CD4-positive, alpha-beta memory T cell (primary cell): ENCODE results near the gene PDZK1IP1. TPM values are rescaled to one million over a fixed set of nuclear protein-coding genes. Genes with fewer than 3 reads are reported as not detected.

Experiments used
- CTCF ChIA-PET: fragments of 350-600 bp; sonication (Branson Sonifier 250); formaldehyde crosslinking; loops from one replicate; lab custom pipeline; 2021; ENCODE audit warnings: inconsistent platforms; ENCODE audit not compliant: partially characterized antibody; lab: Charles Lee
- POLR2A ChIA-PET: fragments of 350-600 bp; sonication (Branson Sonifier 250); formaldehyde crosslinking; loops from one replicate; lab custom pipeline; 2021; ENCODE audit not compliant: partially characterized antibody; lab: Charles Lee
- DNase-seq, 5 donors: peaks; one replicate each; pipeline versions ENCODE4 v3.0.0 to v3.0.0-alpha.2; 2020 to 2022; ENCODE audit warnings: mixed read lengths in 1 of 5
- H3K27ac ChIP-seq: one replicate; pipeline ENCODE4 v1.7.0; 2013; ENCODE audit warnings: low read depth, low read length
- H3K27me3 ChIP-seq: 2 replicates; pipeline ENCODE4 v1.7.0; 2013; ENCODE audit warnings: mild to moderate bottlenecking, low read length, moderate library complexity; ENCODE audit not compliant: insufficient read depth
- H3K36me3 ChIP-seq: 2 replicates; pipeline ENCODE4 v1.7.0; 2013; ENCODE audit warnings: mild to moderate bottlenecking, low read length, moderate library complexity; ENCODE audit not compliant: insufficient read depth
- H3K4me1 ChIP-seq: 2 replicates; pipeline ENCODE4 v1.7.0; 2013; ENCODE audit warnings: mild to moderate bottlenecking, low read length, moderate library complexity; ENCODE audit not compliant: insufficient read depth
- H3K4me3 ChIP-seq, 2 donors: one replicate each; pipeline ENCODE4 v1.7.0; 2013; ENCODE audit warnings: low read length in 2 of 2, mild to moderate bottlenecking in 1 of 2
- H3K9me3 ChIP-seq, 2 donors: one replicate each; pipeline ENCODE4 v1.7.0; 2013; ENCODE audit warnings: low read length in 2 of 2, control low read depth in 1 of 2; ENCODE audit not compliant: control insufficient read depth in 1 of 2
- H3K27ac Mint-ChIP-seq, 7 donors: one replicate each; pipeline ENCODE4 v1.8.0; 2020 to 2021; ENCODE audit warnings: mixed read lengths in 7 of 7, mild to moderate bottlenecking in 6 of 7, inconsistent platforms in 3 of 7, moderate library complexity in 3 of 7
- H3K27me3 Mint-ChIP-seq, 2 donors: one replicate each; pipeline ENCODE4 v1.8.0; 2020 to 2021; ENCODE audit warnings: mixed read lengths in 2 of 2
- H3K36me3 Mint-ChIP-seq, 2 donors: one replicate each; pipeline ENCODE4 v1.8.0; 2020 to 2021; ENCODE audit warnings: mixed read lengths in 2 of 2, inconsistent platforms in 1 of 2, mild to moderate bottlenecking in 1 of 2
- H3K4me1 Mint-ChIP-seq, 4 donors: one replicate each; pipeline ENCODE4 v1.8.0; 2020 to 2021; ENCODE audit warnings: mixed read lengths in 4 of 4, mild to moderate bottlenecking in 1 of 4
- H3K4me3 Mint-ChIP-seq, 8 donors: one replicate each; pipeline ENCODE4 v1.8.0; 2020 to 2021; ENCODE audit warnings: mixed read lengths in 8 of 8, mild to moderate bottlenecking in 7 of 8, moderate library complexity in 6 of 8, inconsistent platforms in 3 of 8
- H3K9me3 Mint-ChIP-seq, 8 donors: one replicate each; pipeline ENCODE4 v1.8.0; 2020 to 2021; ENCODE audit warnings: mixed read lengths in 8 of 8, mild to moderate bottlenecking in 5 of 8, inconsistent platforms in 3 of 8, moderate library complexity in 1 of 8
- intact Hi-C: fragments of 100-400 bp; cut with micrococcal nuclease; formaldehyde crosslinking; loops from one replicate; pipeline ENCODE4 v1.15.1; 2023
- polyA plus RNA-seq, 2 donors: library from polyadenylated mRNA; unstranded; fragments of 300-500 nt; fragmentation: Illumina TruSeq; gene quantifications; one replicate each; pipeline ENCODE4 v1.2.3, GENCODE V29; 2021
- total RNA-seq, 2 experiments: library from RNA; stranded (reverse); gene quantifications; one replicate each; pipeline ENCODE4 v1.2.3, GENCODE V29; 2021

The PDZK1IP1 gene
- total and polyA plus RNA-seq, 4 experiments from 2014 or later = not detected

DNA sequence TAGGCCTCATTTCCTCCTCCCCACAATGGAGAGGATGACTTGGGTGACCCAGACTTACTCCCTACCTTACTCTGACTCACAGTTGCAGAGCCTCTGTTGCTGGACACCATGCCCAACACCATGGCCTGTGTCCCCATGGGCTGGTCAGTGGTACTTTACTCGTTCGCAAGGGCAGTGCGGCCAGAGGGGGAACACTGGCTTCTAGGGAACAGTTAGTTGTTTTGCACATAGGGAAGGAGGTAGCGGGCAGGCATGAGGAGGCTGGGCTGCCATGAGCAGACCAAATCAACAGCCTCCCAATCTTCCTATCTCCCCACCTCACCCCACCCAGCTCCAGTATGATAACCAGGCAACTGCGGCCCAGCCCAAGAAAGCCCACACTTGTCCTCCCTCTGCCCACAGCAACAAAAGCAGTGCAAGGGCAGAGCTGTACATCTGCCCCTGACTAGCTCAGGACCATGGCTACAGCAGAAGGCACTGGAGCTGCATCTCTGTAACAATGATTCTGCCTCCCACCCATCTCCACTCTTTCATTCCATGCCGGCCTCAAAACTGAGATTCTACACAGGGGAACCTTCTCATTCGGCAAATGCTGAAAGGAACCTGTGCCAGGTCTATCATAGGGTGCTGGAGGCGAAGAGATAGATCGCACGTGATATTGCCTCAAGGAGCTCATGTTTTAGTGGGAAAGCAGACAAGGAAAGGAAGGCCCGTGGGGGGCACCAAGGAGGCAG, 23.6 kb upstream of the PDZK1IP1 start:
- no peak overlapping the region for H3K27ac ChIP-seq
- Mint-ChIP-seq H3K27me3 (peaks cover 4 to 5% of the 10 kb centered on the region in 2 donors), H3K36me3 (no peaks in the 10 kb centered on the region)

DNA sequence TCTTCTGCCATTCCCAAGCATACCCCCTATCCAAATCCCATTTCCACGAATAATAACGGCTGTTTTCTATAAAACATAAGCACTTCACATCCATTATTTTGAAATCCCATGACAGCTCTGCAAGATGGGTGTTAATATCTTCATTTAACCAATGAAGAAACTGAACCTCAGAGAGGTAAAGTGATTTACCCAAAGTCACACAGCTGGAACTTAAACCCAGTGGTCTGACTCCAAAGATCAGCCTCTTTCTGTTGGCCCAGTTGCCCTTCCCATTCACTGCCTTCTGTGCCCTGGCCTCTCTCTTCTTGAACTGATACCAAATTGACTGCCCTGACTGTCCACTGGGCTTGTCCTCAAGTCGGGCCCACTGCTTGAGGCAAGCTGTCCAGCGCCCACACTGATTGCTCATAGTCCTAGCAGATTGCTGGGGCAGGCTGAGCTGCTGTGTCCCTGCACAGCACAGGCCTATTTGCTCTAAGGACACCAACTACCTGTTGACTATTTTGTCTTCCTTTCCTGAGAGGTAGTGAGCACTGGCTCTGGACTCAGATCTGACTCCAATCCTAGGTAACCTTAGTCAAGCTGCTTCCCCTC, 22.9 kb upstream of the PDZK1IP1 start:
- Histone ChIP-seq H3K36me3 (no peaks in the 10 kb centered on the region), H3K27ac (no peak overlapping the region), H3K9me3 (no peaks in the 10 kb centered on the region), H3K27me3 (no peaks in the 10 kb centered on the region), H3K4me3 (no peak overlapping the region), H3K4me1 (no peaks in the 10 kb centered on the region)
- intact Hi-C loops = no loop called here
- no peak for DNase-seq
- CTCF ChIA-PET = interaction anchor here (0.6 to 2.1 kb wide), 3 partner anchors 18 to 50 kb away, joined by 3 to 5 read pairs (median 5); no protein-coding TSS in a partner anchor
- Mint-ChIP-seq H3K9me3 (no peaks in the 10 kb centered on the region), H3K36me3 (no peaks in the 10 kb centered on the region), H3K27me3 (peaks cover 4 to 7% of the 10 kb centered on the region in 2 donors), H3K27ac (no peak overlapping the region), H3K4me1 (no peaks in the 10 kb centered on the region), H3K4me3 (no peak overlapping the region)
- POLR2A ChIA-PET = no interaction called here

More for the DNA sequence above, 23.6 kb upstream of the PDZK1IP1 start:
- ChIA-PET POLR2A (no interaction called here), CTCF (interaction anchor here (0.6 to 2.1 kb wide), 2 partner anchors 19 to 21 kb away, joined by 3 to 5 read pairs; no protein-coding TSS in a partner anchor)
- no peaks in the 10 kb centered on the region for H3K4me1 Mint-ChIP-seq
- no peak overlapping the region for H3K4me3 Mint-ChIP-seq
- DNase-seq = no peak
- no peak overlapping the region for H3K4me3 ChIP-seq
- no peaks in the 10 kb centered on the region for H3K9me3 ChIP-seq
- H3K4me1 ChIP-seq = no peaks in the 10 kb centered on the region
- no peaks in the 10 kb centered on the region for H3K27me3 ChIP-seq
- intact Hi-C loops = no loop called here
- no peak overlapping the region for H3K27ac Mint-ChIP-seq
- H3K36me3 ChIP-seq = no peaks in the 10 kb centered on the region
- H3K9me3 Mint-ChIP-seq = no peaks in the 10 kb centered on the region

DNA sequence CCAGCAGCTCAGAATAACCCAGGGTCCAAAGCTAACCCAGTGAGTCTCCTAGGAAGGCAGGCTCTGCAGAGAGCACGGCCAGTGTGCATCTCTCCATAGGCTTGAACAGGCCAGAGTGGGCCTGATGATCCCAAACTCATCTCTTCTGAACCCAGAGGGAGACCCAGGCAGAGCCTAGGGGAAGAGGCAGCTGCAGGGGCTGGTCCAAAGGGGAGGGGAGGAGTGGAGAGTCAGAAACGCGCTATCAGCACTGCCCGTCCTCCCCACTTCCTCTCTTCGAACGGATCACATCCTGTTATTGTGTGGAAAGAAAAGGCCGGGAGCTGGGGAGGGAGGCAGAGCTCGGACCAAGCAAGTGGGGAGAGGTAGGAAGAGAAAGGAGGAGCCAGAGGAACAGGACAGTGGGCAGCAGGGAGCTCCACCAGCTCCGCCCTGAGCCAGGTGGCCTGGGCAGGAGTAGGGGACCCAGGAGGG, 22.0 kb upstream of the PDZK1IP1 start:
- Histone ChIP-seq H3K27me3 (no peaks in the 10 kb centered on the region), H3K36me3 (no peaks in the 10 kb centered on the region), H3K4me1 (no peaks in the 10 kb centered on the region), H3K9me3 (no peaks in the 10 kb centered on the region), H3K4me3 (no peak overlapping the region), H3K27ac (no peak overlapping the region)
- H3K36me3 Mint-ChIP-seq = no peaks in the 10 kb centered on the region
- CTCF ChIA-PET = interaction anchor here (1.1 to 2.1 kb wide), 4 partner anchors 11 to 51 kb away, joined by 3 to 5 read pairs (median 4); no protein-coding TSS in a partner anchor
- intact Hi-C loops = no loop called here
- no peak overlapping the region for H3K4me3 Mint-ChIP-seq
- no peaks in the 10 kb centered on the region for H3K4me1 Mint-ChIP-seq
- H3K27me3 Mint-ChIP-seq = peaks cover 7 to 10% of the 10 kb centered on the region in 2 donors
- no peak overlapping the region for H3K27ac Mint-ChIP-seq
- no peak for DNase-seq
- POLR2A ChIA-PET = no interaction called here
- H3K9me3 Mint-ChIP-seq = no peaks in the 10 kb centered on the region

DNA sequence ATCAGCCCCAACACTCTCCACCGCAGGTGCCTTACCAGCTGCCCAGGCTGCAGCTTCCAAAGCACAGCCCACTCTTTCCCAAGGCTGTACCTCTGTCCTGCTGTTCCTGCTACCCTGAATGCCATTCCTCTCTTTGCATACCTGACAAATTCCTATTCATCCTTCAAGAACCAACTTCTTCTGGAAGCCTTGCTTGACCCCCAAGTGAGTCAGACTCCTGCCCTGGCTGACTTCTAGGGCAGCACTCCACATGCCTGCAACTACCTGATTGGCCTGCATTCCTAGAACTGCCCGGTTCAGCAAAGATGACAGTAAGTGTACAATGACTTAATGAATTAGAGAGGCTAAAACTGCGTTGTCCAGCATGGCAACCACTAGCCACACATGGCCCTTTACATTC, 20.8 kb upstream of the PDZK1IP1 start:
- peaks cover 8 to 15% of the 10 kb centered on the region in 2 donors for H3K27me3 Mint-ChIP-seq
- ChIA-PET CTCF (no interaction called here), POLR2A (no interaction called here)
- H3K36me3 Mint-ChIP-seq = no peaks in the 10 kb centered on the region
- intact Hi-C loops = no loop called here
- H3K9me3 Mint-ChIP-seq = no peaks in the 10 kb centered on the region
- no peaks in the 10 kb centered on the region for H3K4me1 Mint-ChIP-seq
- no peak for DNase-seq
- Histone ChIP-seq H3K9me3 (no peaks in the 10 kb centered on the region), H3K4me3 (no peak overlapping the region), H3K36me3 (no peaks in the 10 kb centered on the region), H3K27ac (no peak overlapping the region), H3K4me1 (no peaks in the 10 kb centered on the region), H3K27me3 (no peaks in the 10 kb centered on the region)
- no peak overlapping the region for H3K27ac Mint-ChIP-seq
- no peak overlapping the region for H3K4me3 Mint-ChIP-seq

- ChIA-PET CTCF (interaction anchor here (3.2 kb wide), 1 partner anchor 16 kb away, joined by 16 read pairs; no protein-coding TSS in a partner anchor), POLR2A (no interaction called here)
- Histone ChIP-seq H3K4me1 (no peaks in the 10 kb centered on the region), H3K36me3 (no peaks in the 10 kb centered on the region), H3K9me3 (no peaks in the 10 kb centered on the region), H3K4me3 (no peak overlapping the region), H3K27ac (no peak overlapping the region), H3K27me3 (no peaks in the 10 kb centered on the region)
- no peaks in the 10 kb centered on the region for H3K9me3 Mint-ChIP-seq
- no peaks in the 10 kb centered on the region for H3K4me1 Mint-ChIP-seq
- intact Hi-C loops = no loop called here
- H3K27ac Mint-ChIP-seq = no peak overlapping the region
- H3K4me3 Mint-ChIP-seq = no peak overlapping the region
- peaks cover 11 to 15% of the 10 kb centered on the region in 2 donors for H3K27me3 Mint-ChIP-seq
- H3K36me3 Mint-ChIP-seq = no peaks in the 10 kb centered on the region
- DNase-seq = no peak
Measured at GRCh38 chr1:47209725-47210325, 20.0 kb upstream of the PDZK1IP1 start.

DNA sequence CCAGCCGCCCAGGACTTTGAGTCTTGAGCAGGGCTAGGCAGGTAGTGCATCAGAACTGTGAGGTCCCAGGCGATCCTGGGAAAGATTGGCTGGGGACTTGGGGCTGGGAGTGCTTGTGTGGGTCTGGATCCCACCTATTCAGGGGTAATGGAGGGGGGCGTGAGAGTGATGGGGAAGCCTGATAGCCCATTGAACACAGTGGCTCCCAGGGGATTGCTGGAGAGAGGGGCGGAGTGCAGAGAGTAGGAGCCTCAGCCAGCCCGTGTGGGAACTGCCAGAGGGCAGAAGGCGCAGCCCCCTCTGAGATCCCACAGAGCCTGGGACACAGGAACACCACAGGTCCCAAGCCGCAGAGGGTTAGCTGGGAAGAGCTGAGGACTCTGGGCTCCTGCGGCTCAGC, 19.3 kb upstream of the PDZK1IP1 start:
- H3K27me3 ChIP-seq = no peaks in the 10 kb centered on the region
- intact Hi-C loops = no loop called here
- H3K9me3 ChIP-seq = no peaks in the 10 kb centered on the region
- H3K9me3 Mint-ChIP-seq = peaks cover 0 to 2% (median 0%) of the 10 kb centered on the region in 8 donors
- no peak for DNase-seq
- peaks cover 17 to 19% of the 10 kb centered on the region in 2 donors for H3K27me3 Mint-ChIP-seq
- ChIA-PET POLR2A (no interaction called here), CTCF (interaction anchor here (3.2 kb wide), 1 partner anchor 16 kb away, joined by 16 read pairs; no protein-coding TSS in a partner anchor)
- no peak overlapping the region for H3K4me3 Mint-ChIP-seq
- H3K36me3 ChIP-seq = no peaks in the 10 kb centered on the region
- H3K27ac ChIP-seq = no peak overlapping the region
- H3K4me3 ChIP-seq = no peak overlapping the region
- no peak overlapping the region for H3K27ac Mint-ChIP-seq
- no peaks in the 10 kb centered on the region for H3K4me1 ChIP-seq
- H3K4me1 Mint-ChIP-seq = no peaks in the 10 kb centered on the region
- no peaks in the 10 kb centered on the region for H3K36me3 Mint-ChIP-seq

DNA sequence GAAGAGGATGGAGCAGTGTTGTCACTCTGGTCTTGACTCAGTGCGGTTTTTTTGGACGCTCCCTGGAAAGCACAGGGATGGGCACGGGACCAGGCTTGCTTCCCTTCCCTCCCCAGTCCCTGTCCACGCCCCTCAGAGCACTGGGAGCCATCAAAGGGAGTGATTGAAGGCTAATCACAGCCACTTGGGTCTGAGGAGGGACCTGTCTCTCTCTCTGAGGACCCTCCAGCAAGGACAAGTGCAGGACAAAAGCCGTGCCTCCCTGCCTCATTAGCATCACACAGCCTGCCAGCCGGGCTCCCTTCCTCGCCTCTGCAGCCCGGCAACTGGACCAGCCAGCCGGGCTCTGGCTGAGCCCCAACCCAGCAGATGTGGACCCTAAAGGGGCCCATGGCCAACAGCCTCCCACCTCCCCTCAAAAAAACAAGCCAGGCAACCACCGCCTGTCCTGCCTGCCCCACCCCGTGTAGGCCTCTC, 18.6 kb upstream of the PDZK1IP1 start:
- H3K4me1 Mint-ChIP-seq = peaks cover 0 to 3% (median under 1%) of the 10 kb centered on the region in 4 donors
- no peak for DNase-seq
- intact Hi-C loops = no loop called here
- peaks cover 0 to 2% (median 0%) of the 10 kb centered on the region in 8 donors for H3K9me3 Mint-ChIP-seq
- no peak overlapping the region for H3K4me3 ChIP-seq
- no peaks in the 10 kb centered on the region for H3K27me3 ChIP-seq
- ChIA-PET CTCF (interaction anchor here (3.2 kb wide), 1 partner anchor 15 kb away, joined by 16 read pairs; no protein-coding TSS in a partner anchor), POLR2A (no interaction called here)
- H3K9me3 ChIP-seq = no peaks in the 10 kb centered on the region
- H3K36me3 Mint-ChIP-seq = no peaks in the 10 kb centered on the region
- no peak overlapping the region for H3K4me3 Mint-ChIP-seq
- peaks cover 17 to 22% of the 10 kb centered on the region in 2 donors for H3K27me3 Mint-ChIP-seq
- H3K36me3 ChIP-seq = no peaks in the 10 kb centered on the region
- H3K27ac ChIP-seq = no peak overlapping the region
- H3K4me1 ChIP-seq = no peaks in the 10 kb centered on the region
- no peak overlapping the region for H3K27ac Mint-ChIP-seq
